ENCODE results near the gene BRF1.

DNA sequence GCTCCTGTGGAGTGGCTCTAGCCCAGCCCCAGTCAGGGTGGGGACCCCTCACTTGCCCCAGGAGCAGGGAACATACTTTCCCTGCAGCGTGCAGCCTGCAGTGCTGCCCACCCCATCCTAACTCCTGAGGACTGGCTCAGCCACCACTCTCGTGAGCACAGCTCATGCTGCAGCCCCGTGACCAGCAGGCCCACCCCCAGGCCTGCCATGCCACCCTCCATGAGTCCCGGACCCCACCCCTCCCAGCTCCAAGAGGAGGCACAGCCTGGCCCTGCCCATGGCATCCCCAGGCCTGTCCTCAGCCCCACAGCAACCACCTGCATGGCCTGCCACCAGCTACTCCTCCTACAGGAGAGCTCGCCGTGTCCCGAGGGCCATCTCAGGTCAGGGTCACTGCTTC lies 128.3 kb downstream of the BRF1 start:
- TF ChIP-seq, protein P1, sequence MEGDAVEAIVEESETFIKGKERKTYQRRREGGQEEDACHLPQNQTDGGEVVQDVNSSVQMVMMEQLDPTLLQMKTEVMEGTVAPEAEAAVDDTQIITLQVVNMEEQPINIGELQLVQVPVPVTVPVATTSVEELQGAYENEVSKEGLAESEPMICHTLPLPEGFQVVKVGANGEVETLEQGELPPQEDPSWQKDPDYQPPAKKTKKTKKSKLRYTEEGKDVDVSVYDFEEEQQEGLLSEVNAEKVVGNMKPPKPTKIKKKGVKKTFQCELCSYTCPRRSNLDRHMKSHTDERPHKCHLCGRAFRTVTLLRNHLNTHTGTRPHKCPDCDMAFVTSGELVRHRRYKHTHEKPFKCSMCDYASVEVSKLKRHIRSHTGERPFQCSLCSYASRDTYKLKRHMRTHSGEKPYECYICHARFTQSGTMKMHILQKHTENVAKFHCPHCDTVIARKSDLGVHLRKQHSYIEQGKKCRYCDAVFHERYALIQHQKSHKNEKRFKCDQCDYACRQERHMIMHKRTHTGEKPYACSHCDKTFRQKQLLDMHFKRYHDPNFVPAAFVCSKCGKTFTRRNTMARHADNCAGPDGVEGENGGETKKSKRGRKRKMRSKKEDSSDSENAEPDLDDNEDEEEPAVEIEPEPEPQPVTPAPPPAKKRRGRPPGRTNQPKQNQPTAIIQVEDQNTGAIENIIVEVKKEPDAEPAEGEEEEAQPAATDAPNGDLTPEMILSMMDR (IDR thresholded peaks at IDR 0.05) = no peak
- TF ChIP-seq POLR2A (IDR thresholded peaks at IDR 0.05) = no peak

All from thyroid gland (tissue), 4 donors.